H1 (cell line): Measurements from ENCODE around the gene ZNG1B. TPM values are rescaled to one million over a fixed set of nuclear protein-coding genes. Genes with fewer than 3 reads are reported as not detected.
"Not testable (repeated sequence)": the region's sequence is repeated elsewhere in the genome, so short reads cannot be mapped to it uniquely, and the experiment has no call there.

ENCODE experiments used
- CTCF ChIA-PET: fragments of 300-600 bp; sonication (Branson Sonifier 250); formaldehyde crosslinking; loops from one replicate; lab custom pipeline; 2021; ENCODE audit not compliant: partially characterized antibody; lab: Charles Lee
- POLR2A ChIA-PET: fragments of 300-600 bp; sonication (Branson Sonifier 250); formaldehyde crosslinking; loops from one replicate; lab custom pipeline; 2021; ENCODE audit warnings: inconsistent platforms; ENCODE audit not compliant: partially characterized antibody; lab: Charles Lee
- DNase-seq, 2 experiments: peaks; one replicate each; pipeline versions ENCODE4 v3.0.0 to v3.0.0-alpha.2; 2010 to 2022; ENCODE audit warnings: low spot score in 2 of 2, low read depth in 1 of 2, mixed read lengths in 1 of 2
- FAIRE-seq: peaks from 2 replicates; lab custom pipeline; 2011; peaks lifted over from hg19 to GRCh38; lab: Jason Lieb, UNC
- H2AFZ ChIP-seq: 2 replicates; pipeline ENCODE4 v1.8.1; 2012; ENCODE audit warnings: low read length, inconsistent platforms
- H2AK5ac ChIP-seq: 2 replicates; pipeline ENCODE4 v1.6.1; 2013; ENCODE audit warnings: low read depth, low read length
- H2BK120ac ChIP-seq: replicated peaks from 2 replicates; pipeline ENCODE3; 2013; ENCODE audit warnings: low read depth, low read length, inconsistent platforms
- H2BK12ac ChIP-seq: 2 replicates; pipeline ENCODE4 v1.6.1; 2013; ENCODE audit warnings: low read depth, low read length
- H2BK15ac ChIP-seq: 2 replicates; pipeline ENCODE4 v1.6.1; 2013; ENCODE audit warnings: low read length
- H2BK20ac ChIP-seq: 2 replicates; pipeline ENCODE4 v1.6.1; 2013; ENCODE audit warnings: low read length
- H2BK5ac ChIP-seq: 2 replicates; pipeline ENCODE4 v1.6.1; 2013; ENCODE audit warnings: low read depth, low read length
- H3K14ac ChIP-seq: 2 replicates; pipeline ENCODE4 v1.6.1; 2013; ENCODE audit warnings: inconsistent platforms; ENCODE audit not compliant: insufficient read length
- H3K18ac ChIP-seq: 2 replicates; pipeline ENCODE4 v1.6.1; 2013; ENCODE audit warnings: low read length; ENCODE audit errors: extremely low read depth
- H3K23ac ChIP-seq: 2 replicates; pipeline ENCODE4 v1.6.1; 2013; ENCODE audit warnings: inconsistent platforms; ENCODE audit not compliant: insufficient read length
- H3K23me2 ChIP-seq: 2 replicates; pipeline ENCODE4 v1.6.1; 2013; ENCODE audit warnings: low read depth, low read length
- H3K27ac ChIP-seq: 2 replicates; pipeline ENCODE4 v1.6.1; 2011; ENCODE audit warnings: low read depth, low read length, inconsistent platforms
- H3K27me3 ChIP-seq, 4 experiments: replicated peaks in 1 of 4; 1 replicate in 1 of 4; 2 replicates in 3 of 4; pipeline versions ENCODE4 v1.6.1 to v1.8.1; 2011 to 2013; ENCODE audit warnings: low read length in 3 of 4, mild to moderate bottlenecking in 3 of 4, inconsistent platforms in 2 of 4, mixed read lengths in 2 of 4, moderate library complexity in 1 of 4; ENCODE audit not compliant: control insufficient read depth in 3 of 4, insufficient read depth in 3 of 4; ENCODE audit errors: extremely low read depth in 1 of 4
- H3K36me3 ChIP-seq, 4 experiments: 2 replicates each; pipeline versions ENCODE4 v1.6.1 to v1.8.1; 2011 to 2013; ENCODE audit warnings: mild to moderate bottlenecking in 4 of 4, low read length in 3 of 4, moderate library complexity in 2 of 4, control low read depth in 1 of 4, inconsistent platforms in 1 of 4; ENCODE audit not compliant: insufficient read depth in 4 of 4, control insufficient read depth in 2 of 4
- H3K4ac ChIP-seq: replicated peaks from 2 replicates; pipeline ENCODE3; 2013; ENCODE audit warnings: low read length, low read depth, mixed read lengths, inconsistent platforms; ENCODE audit not compliant: insufficient read length
- H3K4me1 ChIP-seq, 4 experiments: replicated peaks in 1 of 4; 1 replicate in 1 of 4; 2 replicates in 3 of 4; pipeline versions ENCODE4 v1.6.1 to v1.8.1; 2011 to 2013; ENCODE audit warnings: low read length in 3 of 4, inconsistent platforms in 2 of 4, mixed read lengths in 1 of 4; ENCODE audit not compliant: insufficient read depth in 4 of 4, control insufficient read depth in 3 of 4
- H3K4me2 ChIP-seq, 2 experiments: 2 replicates each; pipeline versions ENCODE4 v1.6.1 to v1.8.1; 2011 to 2013; ENCODE audit warnings: low read depth in 2 of 2, low read length in 2 of 2, control low read depth in 1 of 2, inconsistent platforms in 1 of 2, mild to moderate bottlenecking in 1 of 2; ENCODE audit not compliant: insufficient read depth in 1 of 2
- H3K4me3 ChIP-seq, 4 experiments: fragments of 200-600, 300-600 bp in 1 of 4; sonication (generic), shearing (Covaris generic), sonication (Bioruptor Twin) in 1 of 4; 2 replicates each; pipeline versions ENCODE4 v1.5.1 to v1.8.1; 2011 to 2016; ENCODE audit warnings: low read length in 4 of 4, low read depth in 3 of 4, control low read depth in 2 of 4, inconsistent platforms in 2 of 4, mild to moderate bottlenecking in 2 of 4, mixed read lengths in 1 of 4, moderate library complexity in 1 of 4; ENCODE audit not compliant: insufficient read depth in 2 of 4; ENCODE audit errors: extremely low read depth in 1 of 4
- H3K56ac ChIP-seq: replicated peaks from 2 replicates; pipeline ENCODE3; 2013; ENCODE audit warnings: low read depth, mild to moderate bottlenecking, mixed read lengths, low read length, inconsistent platforms; ENCODE audit not compliant: insufficient read length
- H3K79me1 ChIP-seq: 2 replicates; pipeline ENCODE4 v1.6.1; 2013; ENCODE audit warnings: low read depth, low read length, control low read depth
- H3K79me2 ChIP-seq, 2 experiments: 2 replicates each; pipeline versions ENCODE4 v1.6.1 to v1.8.1; 2012 to 2013; ENCODE audit warnings: low read length in 2 of 2, mild to moderate bottlenecking in 2 of 2, inconsistent platforms in 1 of 2; ENCODE audit not compliant: insufficient read depth in 2 of 2, control insufficient read depth in 1 of 2
- H3K9ac ChIP-seq, 4 experiments: replicated peaks in 1 of 4; 1 replicate in 1 of 4; 2 replicates in 3 of 4; pipeline versions ENCODE4 v1.6.1 to v1.8.1; 2011 to 2013; ENCODE audit warnings: low read depth in 3 of 4, low read length in 3 of 4, control low read depth in 2 of 4, mild to moderate bottlenecking in 2 of 4, moderate library complexity in 2 of 4, inconsistent platforms in 1 of 4; ENCODE audit errors: extremely low read depth in 1 of 4
- H3K9me3 ChIP-seq, 2 experiments: 2 replicates each; pipeline versions ENCODE4 v1.6.1 to v1.8.1; 2012 to 2013; ENCODE audit warnings: mild to moderate bottlenecking in 2 of 2, moderate library complexity in 2 of 2, control low read depth in 1 of 2, inconsistent platforms in 1 of 2, low read depth in 1 of 2, low read length in 1 of 2, mixed read lengths in 1 of 2; ENCODE audit not compliant: insufficient read depth in 2 of 2
- H4K20me1 ChIP-seq, 2 experiments: replicated peaks in 1 of 2; 2 replicates each; pipeline versions ENCODE3 to v1.8.1; 2011 to 2013; ENCODE audit warnings: inconsistent platforms in 2 of 2, low read length in 2 of 2, mild to moderate bottlenecking in 1 of 2; ENCODE audit not compliant: insufficient read depth in 2 of 2, control insufficient read depth in 1 of 2
- H4K5ac ChIP-seq: 2 replicates; pipeline ENCODE4 v1.6.1; 2013; ENCODE audit warnings: low read length, low read depth, mixed read lengths, inconsistent platforms; ENCODE audit not compliant: insufficient read length
- H4K8ac ChIP-seq: 2 replicates; pipeline ENCODE4 v1.8.0; 2013; ENCODE audit warnings: mild to moderate bottlenecking, moderate library complexity, low read length, inconsistent platforms; ENCODE audit not compliant: insufficient read depth; ENCODE audit errors: extremely low read depth
- H4K91ac ChIP-seq: replicated peaks from 2 replicates; pipeline ENCODE3; 2013; ENCODE audit warnings: low read length, mixed read lengths, inconsistent platforms; ENCODE audit not compliant: insufficient read length
- WGBS, 2 experiments: shearing (Covaris generic) in 1 of 2; methylation state at CpG; one replicate each; pipeline versions ENCODE4 v1.1.6 to v1.1.7; 2013 to 2015; ENCODE audit warnings: low lambda C conversion rate in 2 of 2, mixed read lengths in 2 of 2, inconsistent platforms in 1 of 2, low coverage in 1 of 2, missing lambda C conversion rate in 1 of 2; ENCODE audit not compliant: insufficient replicate concordance in 2 of 2, insufficient coverage in 1 of 2, insufficient read length in 1 of 2; ENCODE audit errors: extremely low coverage in 1 of 2, missing lambda C conversion rate in 1 of 2; 5-methylcytosine and 5-hydroxymethylcytosine counted together
- polyA plus RNA-seq, 7 experiments: library from polyadenylated mRNA; depleted of rRNA in 3 of 7; stranded (reverse) in 5 of 7; unstranded in 2 of 7; fragments of >200 nt in 5 of 7; fragments of 200-250 nt in 2 of 7; gene quantifications; 1 replicate in 5 of 7; 2 replicates in 1 of 7; 4 replicates in 1 of 7; pipeline versions ENCODE4 v1.2.1 to v1.2.3, GENCODE V29; 2011 to 2013; ENCODE audit warnings: missing spikeins in 2 of 7, mixed read lengths in 2 of 7
- total RNA-seq: library from RNA; stranded (reverse); fragmentation: NEBNext Ultra II Directional; extraction: Animal tissue kit (Norgen Biotek cat#: 25700); gene quantifications from 2 replicates; pipeline ENCODE4 v1.2.1, GENCODE V29; 2021

ZNG1B gene
- total and polyA plus RNA-seq, 2 of the 8 experiments (the other 6 are each of a cell fraction or from before 2014, with no cell fraction given), result 12.8 to 32.7 TPM

- H3K9me3 ChIP-seq, H4K8ac ChIP-seq: not testable (repeated sequence)
Measured at GRCh38 chr2:113465770-113466169, 28.3 kb downstream of the ZNG1B start.

GRCh38 chr2:113476688-113477368, 39.3 kb downstream of the ZNG1B start:
- H4K5ac ChIP-seq, POLR2A ChIA-PET, H2BK20ac ChIP-seq, H2AK5ac ChIP-seq, H3K14ac ChIP-seq, H3K27me3 ChIP-seq, H3K4me1 ChIP-seq, H3K4me2 ChIP-seq, CTCF ChIA-PET, H3K79me1 ChIP-seq, H4K20me1 ChIP-seq, H3K23ac ChIP-seq, H3K9me3 ChIP-seq, H3K4ac ChIP-seq, H3K9ac ChIP-seq, H2BK15ac ChIP-seq, H2BK5ac ChIP-seq, H3K4me3 ChIP-seq, H4K8ac ChIP-seq, H3K56ac ChIP-seq, H3K18ac ChIP-seq, H3K27ac ChIP-seq, H4K91ac ChIP-seq, H2BK120ac ChIP-seq, H3K36me3 ChIP-seq, H3K79me2 ChIP-seq, H2AFZ ChIP-seq, FAIRE-seq, H2BK12ac ChIP-seq, H3K23me2 ChIP-seq: not testable (repeated sequence)
- peak in 1 of 2 experiments; percentile 63 for DNase-seq
- WGBS, 2 experiments, result 81% methylated on average over 11 of the region's 24 CpGs; no CpG with 5 or more reads in 1 of the 2 experiments

More at GRCh38 chr2:113465770-113466169, 28.3 kb downstream of the ZNG1B start:
- H3K9ac ChIP-seq, H3K4me2 ChIP-seq, H3K36me3 ChIP-seq, FAIRE-seq, H4K20me1 ChIP-seq, CTCF ChIA-PET, H3K79me1 ChIP-seq, H2BK5ac ChIP-seq, H4K91ac ChIP-seq, H3K4me3 ChIP-seq, H3K27me3 ChIP-seq, H2BK15ac ChIP-seq, H3K23ac ChIP-seq, H3K4ac ChIP-seq, H3K56ac ChIP-seq, POLR2A ChIA-PET, H3K27ac ChIP-seq, H4K5ac ChIP-seq, H3K79me2 ChIP-seq, H3K14ac ChIP-seq, H3K18ac ChIP-seq, H2BK20ac ChIP-seq, H2BK120ac ChIP-seq, H3K23me2 ChIP-seq, H2AK5ac ChIP-seq, H2AFZ ChIP-seq, H3K4me1 ChIP-seq, H2BK12ac ChIP-seq, DNase-seq: not testable (repeated sequence)
